Retinal pigment epithelial cell (primary cell): ENCODE measurements around the gene HUNK.
"Not testable (repeated sequence)": the region's sequence is repeated elsewhere in the genome, so short reads cannot be mapped to it uniquely, and the experiment has no call there.

Source experiments
- DNase-seq: peaks from one replicate; pipeline ENCODE4 v3.0.0-alpha.2; 2010; ENCODE audit warnings: low read depth
- H3K4me3 ChIP-seq: 2 replicates; pipeline ENCODE4 v1.5.1; 2011; ENCODE audit warnings: mild to moderate bottlenecking, low read length, control low read depth, moderate library complexity
- TF ChIP-seq, protein P1 (sequence below): conservative IDR thresholded peaks from 2 replicates; pipeline ENCODE4 v1.5.1; 2011; ENCODE audit warnings: low read depth, low read length, control low read depth, inconsistent platforms

HUNK gene

GRCh38 chr21:32021319-32021994 lies 148.6 kb downstream of the HUNK start:
- no peak overlapping the region for H3K4me3 ChIP-seq
- TF ChIP-seq, protein P1, sequence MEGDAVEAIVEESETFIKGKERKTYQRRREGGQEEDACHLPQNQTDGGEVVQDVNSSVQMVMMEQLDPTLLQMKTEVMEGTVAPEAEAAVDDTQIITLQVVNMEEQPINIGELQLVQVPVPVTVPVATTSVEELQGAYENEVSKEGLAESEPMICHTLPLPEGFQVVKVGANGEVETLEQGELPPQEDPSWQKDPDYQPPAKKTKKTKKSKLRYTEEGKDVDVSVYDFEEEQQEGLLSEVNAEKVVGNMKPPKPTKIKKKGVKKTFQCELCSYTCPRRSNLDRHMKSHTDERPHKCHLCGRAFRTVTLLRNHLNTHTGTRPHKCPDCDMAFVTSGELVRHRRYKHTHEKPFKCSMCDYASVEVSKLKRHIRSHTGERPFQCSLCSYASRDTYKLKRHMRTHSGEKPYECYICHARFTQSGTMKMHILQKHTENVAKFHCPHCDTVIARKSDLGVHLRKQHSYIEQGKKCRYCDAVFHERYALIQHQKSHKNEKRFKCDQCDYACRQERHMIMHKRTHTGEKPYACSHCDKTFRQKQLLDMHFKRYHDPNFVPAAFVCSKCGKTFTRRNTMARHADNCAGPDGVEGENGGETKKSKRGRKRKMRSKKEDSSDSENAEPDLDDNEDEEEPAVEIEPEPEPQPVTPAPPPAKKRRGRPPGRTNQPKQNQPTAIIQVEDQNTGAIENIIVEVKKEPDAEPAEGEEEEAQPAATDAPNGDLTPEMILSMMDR, result no peak
- DNase-seq, result peak; percentile 6

DNA sequence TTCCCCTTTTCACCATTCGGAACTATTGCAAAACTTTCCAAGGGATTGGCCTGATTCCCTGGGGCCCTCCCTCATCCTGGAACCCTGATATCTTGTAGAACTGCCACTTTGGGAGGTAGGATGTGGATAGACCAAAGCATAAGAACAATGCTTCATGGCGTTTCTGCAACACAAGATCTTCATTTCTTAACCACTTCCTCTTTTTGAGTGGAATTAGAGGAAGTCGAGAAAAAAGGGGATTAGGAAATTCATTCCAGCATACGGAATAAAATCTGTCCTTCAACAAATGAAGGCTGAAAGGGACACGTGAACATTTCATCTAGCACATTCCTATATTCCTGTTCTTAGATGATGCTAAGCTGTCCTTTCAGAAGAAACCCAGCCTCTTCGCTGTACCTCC lies 149.3 kb downstream of the HUNK start:
- H3K4me3 ChIP-seq, result no peak overlapping the region
- TF ChIP-seq, protein P1, result no peak
- no peak for DNase-seq

- TF ChIP-seq, protein P1, result no peak
- DNase-seq, result no peak
- no peak overlapping the region for H3K4me3 ChIP-seq
Observed at GRCh38 chr21:32030146-32030652, 157.4 kb downstream of the HUNK start.

DNA sequence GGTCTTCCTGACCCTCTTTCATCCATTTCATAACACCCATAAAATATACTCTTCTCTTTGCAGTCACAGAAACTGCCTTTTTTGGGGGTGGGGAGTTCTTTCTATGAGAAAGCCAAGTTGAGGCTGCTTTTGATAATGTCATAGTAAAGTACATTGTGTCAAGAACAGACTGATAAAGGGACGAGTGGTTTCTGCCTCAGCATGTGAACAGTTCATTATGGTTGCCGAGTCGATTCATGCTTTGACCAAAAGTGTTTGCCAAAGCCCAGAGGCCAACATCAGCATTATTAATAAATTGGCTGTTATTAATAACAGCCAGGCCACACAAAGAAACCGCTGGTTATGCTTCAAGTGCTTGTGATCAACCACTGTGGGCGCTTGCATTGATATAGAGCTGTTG lies 162.0 kb downstream of the HUNK start:
- no peak overlapping the region for H3K4me3 ChIP-seq
- DNase-seq, result no peak
- TF ChIP-seq, protein P1, result no peak

GRCh38 chr21:32035617-32036016 lies 162.8 kb downstream of the HUNK start:
- DNase-seq, result no peak
- TF ChIP-seq, protein P1, result no peak

GRCh38 chr21:32036756-32037155 lies 163.9 kb downstream of the HUNK start:
- TF ChIP-seq, protein P1, result no peak

More at GRCh38 chr21:32035617-32036016, 162.8 kb downstream of the HUNK start:
- H3K4me3 ChIP-seq, result no peak overlapping the region

DNA sequence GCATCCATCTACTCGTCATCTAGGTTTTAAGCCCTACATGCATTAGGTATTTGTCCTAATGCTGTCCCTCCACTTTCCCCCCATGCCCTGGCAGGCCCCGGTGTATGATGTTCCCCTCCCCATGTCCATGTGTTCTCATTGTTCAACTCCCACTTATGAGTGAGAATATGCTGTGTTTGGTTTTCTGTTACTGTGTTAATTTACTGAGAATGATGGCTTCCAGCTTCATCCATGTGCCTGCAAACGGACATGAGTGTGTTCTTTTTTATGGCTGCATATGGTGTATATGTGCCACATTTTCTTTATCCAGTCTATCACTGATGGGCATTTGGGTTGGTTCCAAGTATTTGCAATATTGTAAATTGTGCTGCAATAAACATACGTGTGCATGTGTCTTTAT lies 165.9 kb downstream of the HUNK start:
- not testable (repeated sequence) for H3K4me3 ChIP-seq, DNase-seq

More at GRCh38 chr21:32036756-32037155, 163.9 kb downstream of the HUNK start:
- no peak for DNase-seq
- H3K4me3 ChIP-seq, result no peak overlapping the region

- DNase-seq, result no peak
- TF ChIP-seq, protein P1, result no peak
- no peak overlapping the region for H3K4me3 ChIP-seq
Observed at GRCh38 chr21:32043458-32043857, 170.6 kb downstream of the HUNK start.
